Hepatocyte (in vitro differentiated cells): ENCODE measurements around the gene NDRG3. TPM values are rescaled to one million over a fixed set of nuclear protein-coding genes. Genes with fewer than 3 reads are reported as not detected.

Source experiments
- DNase-seq: peaks from one replicate; pipeline ENCODE4 v3.0.0-alpha.2; 2016; ENCODE audit warnings: low spot score
- H2AFZ ChIP-seq: fragments of 200-600 bp; sonication (generic); 2 replicates; pipeline ENCODE4 v1.6.0; 2016; ENCODE audit warnings: antibody characterized with exemption, mild to moderate bottlenecking
- H3K27ac ChIP-seq: fragments of 200-600 bp; sonication (generic); 2 replicates; pipeline ENCODE4 v1.5.1; 2016; ENCODE audit warnings: mild to moderate bottlenecking
- H3K27me3 ChIP-seq: fragments of 200-600 bp; sonication (generic); 2 replicates; pipeline ENCODE4 v1.6.1; 2016
- H3K36me3 ChIP-seq: fragments of 200-600 bp; sonication (generic); replicated peaks from 2 replicates; pipeline ENCODE4 v1.5.1; 2016; ENCODE audit warnings: low read depth; ENCODE audit not compliant: insufficient read depth
- H3K4me1 ChIP-seq: fragments of 200-600 bp; sonication (generic); 2 replicates; pipeline ENCODE4 v1.5.1; 2016; ENCODE audit warnings: mild to moderate bottlenecking, moderate library complexity; ENCODE audit not compliant: insufficient read depth
- H3K4me2 ChIP-seq: fragments of 200-600 bp; sonication (generic); 2 replicates; pipeline ENCODE4 v1.6.0; 2016
- H3K4me3 ChIP-seq: fragments of 200-600 bp; sonication (generic); 2 replicates; pipeline ENCODE4 v1.5.1; 2016; ENCODE audit warnings: mild to moderate bottlenecking
- H3K79me2 ChIP-seq: fragments of 200-600 bp; sonication (generic); 2 replicates; pipeline ENCODE4 v1.6.0; 2017; ENCODE audit warnings: mild to moderate bottlenecking
- H3K9me2 ChIP-seq: fragments of 200-600 bp; sonication (generic); replicated peaks from 2 replicates; pipeline ENCODE4 v1.6.0; 2017; ENCODE audit warnings: mild to moderate bottlenecking; ENCODE audit not compliant: insufficient read depth
- H3K9me3 ChIP-seq: fragments of 200-600 bp; sonication (generic); 2 replicates; pipeline ENCODE4 v1.5.1; 2016; ENCODE audit warnings: low read depth, mild to moderate bottlenecking
- H4K20me1 ChIP-seq: fragments of 200-600 bp; sonication (generic); 2 replicates; pipeline ENCODE4 v1.6.0; 2016; ENCODE audit warnings: mild to moderate bottlenecking; ENCODE audit not compliant: insufficient read depth, poor library complexity, severe bottlenecking
- EZH2 ChIP-seq: fragments of 200-600 bp; sonication (generic); IDR thresholded peaks from 2 replicates; pipeline ENCODE4 v1.6.1; 2016; ENCODE audit warnings: antibody characterized with exemption, mild to moderate bottlenecking, borderline replicate concordance
- EZH2phosphoT487 ChIP-seq: fragments of 200-600 bp; sonication (generic); IDR thresholded peaks from one replicate; pipeline ENCODE4 v1.6.1; 2018; ENCODE audit warnings: antibody characterized with exemption, mild to moderate bottlenecking, low read depth, moderate library complexity; ENCODE audit not compliant: unreplicated experiment, severe bottlenecking
- WGBS: methylation state at CpG from one replicate; pipeline ENCODE4 v1.1.6; 2016; ENCODE audit warnings: low lambda C conversion rate; ENCODE audit errors: missing lambda C conversion rate; 5-methylcytosine and 5-hydroxymethylcytosine counted together
- polyA plus RNA-seq: library from polyadenylated mRNA; unstranded; fragments of >200 nt; fragmentation: Nextera tagmentation; extraction: Ambion mirVana; gene quantifications from 2 replicates; pipeline ENCODE4 v1.2.1, GENCODE V29; 2016
- total RNA-seq: library from RNA; depleted of rRNA; stranded (reverse); fragments of >200 nt; gene quantifications from 2 replicates; pipeline ENCODE4 v1.2.3, GENCODE V29; 2014
- TF ChIP-seq, protein P1 (sequence below): fragments of 200-600 bp; sonication (generic); IDR thresholded peaks from 2 replicates; pipeline ENCODE4 v1.5.1; 2016; ENCODE audit warnings: antibody characterized with exemption, mild to moderate bottlenecking; ENCODE audit not compliant: poor library complexity

NDRG3 gene
- total and polyA plus RNA-seq, 2 experiments from 2014 or later, result 19.1 to 19.5 TPM

GRCh38 chr20:36647196-36648121 is 98.4 kb downstream of the NDRG3 start:
- no peaks in the 10 kb centered on the region for H4K20me1 ChIP-seq
- H3K79me2 ChIP-seq, result no peaks in the 10 kb centered on the region
- DNase-seq, result no peak
- H3K27ac ChIP-seq, result no peak overlapping the region
- H3K4me2 ChIP-seq, result no peak overlapping the region
- no peaks in the 10 kb centered on the region for H3K4me1 ChIP-seq
- WGBS, result 75% methylated on average over 8 of the region's 8 CpGs
- H3K36me3 ChIP-seq, result no peaks in the 10 kb centered on the region
- H3K4me3 ChIP-seq, result no peak overlapping the region
- no peaks in the 10 kb centered on the region for H3K9me3 ChIP-seq
- H3K9me2 ChIP-seq, result no peaks in the 10 kb centered on the region
- TF ChIP-seq EZH2, result no peak
- H2AFZ ChIP-seq, result no peak overlapping the region
- no peaks in the 10 kb centered on the region for H3K27me3 ChIP-seq

DNA sequence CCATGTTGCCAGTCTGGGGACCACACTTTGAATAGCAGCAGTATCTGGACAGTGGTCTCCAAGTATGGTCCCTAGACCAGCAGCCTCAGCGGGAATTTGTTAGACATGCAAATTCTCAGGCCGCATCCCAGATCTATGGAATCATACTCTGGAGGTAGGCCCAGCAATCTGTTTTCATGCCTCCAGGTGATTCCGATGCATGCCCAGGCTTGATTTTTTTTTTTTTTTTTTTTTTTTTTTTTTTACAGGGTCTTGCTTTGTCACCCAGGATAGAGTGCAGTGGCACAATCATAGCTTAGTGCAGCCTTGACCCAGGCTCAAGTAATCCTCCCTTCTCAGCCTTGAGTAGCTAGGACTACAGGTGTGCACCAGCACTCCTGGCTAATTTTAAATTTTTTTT is 99.2 kb downstream of the NDRG3 start:
- Histone ChIP-seq H3K9me3 (no peaks in the 10 kb centered on the region), H3K4me3 (no peak overlapping the region), H3K79me2 (no peaks in the 10 kb centered on the region), H3K4me2 (no peak overlapping the region), H3K27ac (no peak overlapping the region), H3K27me3 (no peaks in the 10 kb centered on the region), H3K36me3 (no peaks in the 10 kb centered on the region), H4K20me1 (no peaks in the 10 kb centered on the region), H3K9me2 (no peaks in the 10 kb centered on the region), H3K4me1 (no peaks in the 10 kb centered on the region), H2AFZ (no peak overlapping the region)
- no peak for DNase-seq
- TF ChIP-seq EZH2phosphoT487 (no peak), EZH2 (no peak)
- TF ChIP-seq, protein P1, sequence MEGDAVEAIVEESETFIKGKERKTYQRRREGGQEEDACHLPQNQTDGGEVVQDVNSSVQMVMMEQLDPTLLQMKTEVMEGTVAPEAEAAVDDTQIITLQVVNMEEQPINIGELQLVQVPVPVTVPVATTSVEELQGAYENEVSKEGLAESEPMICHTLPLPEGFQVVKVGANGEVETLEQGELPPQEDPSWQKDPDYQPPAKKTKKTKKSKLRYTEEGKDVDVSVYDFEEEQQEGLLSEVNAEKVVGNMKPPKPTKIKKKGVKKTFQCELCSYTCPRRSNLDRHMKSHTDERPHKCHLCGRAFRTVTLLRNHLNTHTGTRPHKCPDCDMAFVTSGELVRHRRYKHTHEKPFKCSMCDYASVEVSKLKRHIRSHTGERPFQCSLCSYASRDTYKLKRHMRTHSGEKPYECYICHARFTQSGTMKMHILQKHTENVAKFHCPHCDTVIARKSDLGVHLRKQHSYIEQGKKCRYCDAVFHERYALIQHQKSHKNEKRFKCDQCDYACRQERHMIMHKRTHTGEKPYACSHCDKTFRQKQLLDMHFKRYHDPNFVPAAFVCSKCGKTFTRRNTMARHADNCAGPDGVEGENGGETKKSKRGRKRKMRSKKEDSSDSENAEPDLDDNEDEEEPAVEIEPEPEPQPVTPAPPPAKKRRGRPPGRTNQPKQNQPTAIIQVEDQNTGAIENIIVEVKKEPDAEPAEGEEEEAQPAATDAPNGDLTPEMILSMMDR, result no peak
- WGBS, result 93% methylated on average over 3 of the region's 3 CpGs

DNA sequence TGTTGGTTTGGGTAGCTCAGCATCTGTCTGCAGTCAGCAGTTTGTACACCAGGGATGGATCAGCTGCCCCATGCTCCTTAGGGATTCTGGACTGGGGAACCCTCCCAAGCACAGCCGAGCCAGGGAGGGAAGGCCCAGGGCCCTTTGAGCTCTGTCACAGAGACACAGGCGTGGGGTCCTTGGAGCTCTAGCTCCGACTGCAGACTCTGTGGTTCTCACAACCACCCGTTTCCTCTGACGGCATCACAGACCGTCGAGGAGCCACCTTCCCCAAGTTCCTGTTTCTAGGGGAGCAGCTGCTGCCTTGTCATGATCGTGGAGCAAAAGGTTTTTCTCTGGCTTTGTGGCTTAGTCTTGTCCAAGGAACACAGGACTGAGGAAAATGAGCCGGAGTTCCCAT is 99.9 kb downstream of the NDRG3 start, which contains the start of gene SLA2:
Gene SLA2, minus strand, starts transcription at position 199 of the 400 bp plus-strand sequence. CDS start 4,861 bp downstream, outside the sequence.
- TF ChIP-seq, protein P1, result no peak
- TF ChIP-seq EZH2, result no peak
- no peak for TF ChIP-seq EZH2phosphoT487
- no peak within 1 kb of the TSS for H2AFZ ChIP-seq
- no peaks in the 10 kb centered on the region for H3K36me3 ChIP-seq
- WGBS, result 90% methylated on average over 9 of the region's 9 CpGs
- no peak within 1 kb of the TSS for H3K27ac ChIP-seq
- no peaks in the 10 kb centered on the region for H3K9me2 ChIP-seq
- no peak within 1 kb of the TSS for H3K4me3 ChIP-seq
- no peaks in the 10 kb centered on the region for H3K79me2 ChIP-seq
- no peak within 1 kb of the TSS for H3K4me2 ChIP-seq
- H3K9me3 ChIP-seq, result no peaks in the 10 kb centered on the region
- H4K20me1 ChIP-seq, result no peaks in the 10 kb centered on the region
- DNase-seq, result no peak
- no peaks in the 10 kb centered on the region for H3K27me3 ChIP-seq
- H3K4me1 ChIP-seq, result no peaks in the 10 kb centered on the region

DNA sequence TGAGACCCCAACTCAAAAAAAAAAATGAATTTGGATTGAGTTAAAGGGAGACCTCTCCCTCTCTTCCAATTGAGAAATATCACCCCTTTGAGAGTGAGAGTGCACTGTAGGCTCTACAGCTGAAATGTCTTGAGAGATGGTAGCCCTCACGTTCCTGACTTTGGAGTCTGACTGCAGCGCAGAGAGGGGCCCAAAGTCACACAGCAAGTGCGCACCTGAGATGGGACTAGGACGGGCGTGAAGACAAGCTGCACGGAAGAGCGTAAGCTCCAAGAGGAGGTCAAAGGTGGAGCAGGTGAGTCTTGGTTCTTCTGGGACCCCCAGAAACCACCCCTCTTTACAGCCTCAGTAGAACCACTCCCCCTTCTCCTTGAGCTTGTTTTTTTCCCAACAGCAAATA is 100.5 kb downstream of the NDRG3 start:
- Histone ChIP-seq H3K9me3 (no peaks in the 10 kb centered on the region), H2AFZ (no peak overlapping the region), H3K36me3 (no peaks in the 10 kb centered on the region), H4K20me1 (no peaks in the 10 kb centered on the region), H3K79me2 (no peaks in the 10 kb centered on the region), H3K4me1 (no peaks in the 10 kb centered on the region), H3K27ac (no peak overlapping the region), H3K9me2 (no peaks in the 10 kb centered on the region), H3K4me2 (no peak overlapping the region), H3K4me3 (no peak overlapping the region), H3K27me3 (no peaks in the 10 kb centered on the region)
- no peak for DNase-seq
- TF ChIP-seq EZH2 (no peak), EZH2phosphoT487 (no peak)
- TF ChIP-seq, protein P1, result no peak
- WGBS, result 98% methylated on average over 7 of the region's 7 CpGs
